DMS153 (cell line): ENCODE data around the gene ZNF451.
"Not testable (repeated sequence)": the region's sequence is repeated elsewhere in the genome, so short reads cannot be mapped to it uniquely, and the experiment has no call there.

ENCODE experiments used
- DNase-seq: peaks from one replicate; lab custom pipeline; 2025; lab: John Stamatoyannopoulos, UW

Gene ZNF451

GRCh38 chr6:57089687-57090457 is at the start of gene ZNF451:
Gene ZNF451, plus strand, starts transcription at chr6:57090188. Its CDS starts 66 bp downstream, at chr6:57090254.
- DNase-seq, result peak; percentile 97

DNA sequence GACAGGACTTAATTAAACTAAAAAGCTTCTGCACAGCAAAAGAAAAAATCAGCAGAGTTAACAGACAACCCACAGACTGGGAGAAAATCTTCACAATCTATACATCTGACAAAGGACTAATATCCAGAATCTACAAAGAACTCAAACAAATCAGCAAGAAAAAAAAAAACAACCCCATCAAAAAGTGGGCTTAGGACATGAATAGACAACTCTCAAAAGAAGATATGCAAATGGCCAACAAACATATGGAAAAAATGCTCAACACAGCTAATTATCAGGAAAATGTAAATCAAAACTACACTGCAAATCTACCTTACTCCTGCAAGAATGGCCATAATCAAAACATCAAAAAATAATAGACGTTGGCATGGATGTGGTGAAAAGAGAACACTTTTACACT is 45.9 kb upstream of the ZNF451 start:
- not testable (repeated sequence) for DNase-seq

- DNase-seq, result no peak
These were observed 45.4 kb upstream of the ZNF451 start for GRCh38 chr6:57044568-57044967.

DNA sequence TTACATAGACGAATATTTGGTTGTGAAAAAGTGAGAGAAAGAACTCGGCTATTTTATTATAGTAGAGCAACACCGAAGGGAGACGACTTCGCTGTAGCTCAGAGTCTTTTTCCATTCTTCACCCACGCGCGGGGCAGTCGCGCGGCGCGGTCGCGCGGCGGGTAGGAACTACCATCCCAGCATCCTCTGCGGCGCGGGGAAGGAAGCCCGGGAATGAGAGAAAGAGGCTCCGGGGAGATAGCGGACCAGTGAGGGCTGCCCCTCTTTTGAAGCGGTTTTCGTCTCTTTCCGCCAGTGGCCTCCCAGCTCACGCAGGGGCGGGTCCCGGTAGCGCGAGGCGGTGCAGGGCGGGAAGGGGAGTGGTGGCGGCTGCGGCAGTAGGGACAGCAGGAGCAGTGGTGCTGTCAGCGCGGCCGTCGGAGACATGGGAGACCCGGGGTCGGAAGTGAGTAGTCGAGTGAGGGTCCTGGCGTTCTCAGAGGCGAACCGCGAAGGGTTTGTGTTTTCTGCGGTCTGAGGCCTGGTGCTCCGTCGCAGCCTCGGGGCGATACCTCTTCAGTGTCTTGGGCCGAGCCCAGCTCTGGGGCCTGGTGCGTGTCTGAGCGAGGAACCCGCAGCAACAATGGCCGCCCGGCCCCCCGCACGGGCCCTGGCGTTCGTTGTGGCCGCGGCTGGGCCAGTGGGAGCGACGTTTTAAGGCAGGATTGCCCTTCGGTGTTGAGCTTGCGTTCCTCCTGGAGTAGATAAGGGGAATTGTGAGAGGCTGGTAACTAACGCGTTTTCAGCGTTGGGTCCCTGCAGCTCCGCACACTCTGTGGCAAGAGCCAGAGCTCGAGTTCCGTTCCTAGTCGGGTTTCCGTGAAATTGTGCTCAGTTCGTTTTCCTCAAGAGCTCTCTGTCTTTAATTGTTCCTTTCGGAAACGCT is 43.4 kb upstream of the ZNF451 start, which contains the start of gene KIAA1586:
Gene KIAA1586 (plus strand): TSS at position 362 of the 925 bp plus-strand sequence. CDS start 63 bp downstream, at position 425.
- peak; percentile 92 for DNase-seq

DNA sequence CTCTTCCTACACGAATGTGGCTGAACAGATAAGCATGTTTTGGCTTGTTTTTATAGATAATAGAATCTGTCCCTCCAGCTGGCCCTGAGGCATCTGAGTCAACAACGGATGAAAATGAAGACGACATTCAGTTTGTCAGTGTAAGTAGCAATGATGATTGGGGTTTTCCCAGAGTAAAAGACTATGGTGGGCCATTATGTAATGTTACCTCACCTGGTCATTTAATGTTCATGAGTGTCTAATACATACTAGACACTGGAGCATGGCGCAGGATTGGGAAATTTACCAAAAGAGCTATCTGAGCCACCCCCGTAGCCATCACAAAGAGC is 42.8 kb upstream of the ZNF451 start:
- DNase-seq, result not testable (repeated sequence)

DNA sequence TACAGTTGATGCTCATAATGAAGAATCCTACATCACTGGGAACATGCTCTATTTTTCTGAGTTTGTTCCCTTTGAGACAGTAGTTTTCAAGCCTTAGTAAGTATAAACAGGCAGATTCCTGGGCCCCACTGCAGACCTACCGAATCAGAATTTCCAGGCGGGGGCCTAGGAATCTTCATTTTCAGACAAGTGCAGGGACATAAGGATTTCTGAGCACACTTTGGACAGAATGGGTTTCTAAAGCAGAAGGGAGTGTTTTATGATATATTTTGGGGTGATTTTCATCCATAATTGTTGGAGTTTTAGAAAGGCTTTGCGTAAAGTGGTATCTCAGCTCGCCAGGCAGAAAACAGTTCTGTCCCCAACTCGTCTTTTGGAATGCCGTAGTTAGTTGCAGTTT is 42.1 kb upstream of the ZNF451 start:
- not testable (repeated sequence) for DNase-seq

GRCh38 chr6:57048577-57048976 is 41.4 kb upstream of the ZNF451 start:
- DNase-seq, result no peak

- DNase-seq, result no peak
These were observed 26.1 kb upstream of the ZNF451 start for GRCh38 chr6:57063847-57064246.

GRCh38 chr6:57064809-57065208 is 25.2 kb upstream of the ZNF451 start:
- no peak for DNase-seq

DNA sequence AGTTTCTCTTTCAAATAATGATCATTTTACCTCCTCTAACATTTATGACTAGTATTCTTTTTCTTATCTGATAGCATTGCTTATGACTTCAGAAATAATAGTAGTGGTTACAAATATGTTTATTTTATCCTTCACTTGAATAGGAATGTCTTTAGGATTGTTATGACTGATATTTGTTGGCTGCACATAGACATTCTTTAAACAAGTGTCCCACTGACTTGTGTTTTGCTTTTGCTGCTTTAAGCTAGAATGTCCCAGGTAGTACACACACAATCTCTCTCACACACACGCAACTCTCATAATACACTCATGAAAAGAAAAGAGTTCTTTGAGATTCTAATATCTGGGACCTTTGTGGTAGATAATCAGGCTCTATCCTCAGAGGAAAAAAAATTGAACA is 21.9 kb upstream of the ZNF451 start:
- DNase-seq, result no peak

DNA sequence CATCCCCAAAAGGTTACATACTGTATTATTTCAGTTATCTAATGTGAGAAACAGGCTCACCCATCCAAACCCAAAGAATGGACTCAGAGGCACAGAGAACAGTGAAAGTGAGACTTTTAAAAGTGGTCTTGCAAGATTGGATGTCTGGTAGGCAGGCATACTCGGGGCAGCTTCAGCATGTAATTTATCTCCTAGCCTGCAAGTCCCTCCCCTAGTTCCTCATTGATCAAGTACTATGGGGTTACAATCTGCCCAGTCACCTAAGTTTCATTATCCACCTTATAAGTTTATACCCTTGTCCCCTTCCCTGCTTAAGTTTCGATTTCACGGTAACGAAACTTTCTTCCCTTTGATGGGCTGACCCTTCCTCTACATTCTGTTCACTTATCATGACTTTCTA is 20.8 kb upstream of the ZNF451 start:
- DNase-seq, result no peak

DNA sequence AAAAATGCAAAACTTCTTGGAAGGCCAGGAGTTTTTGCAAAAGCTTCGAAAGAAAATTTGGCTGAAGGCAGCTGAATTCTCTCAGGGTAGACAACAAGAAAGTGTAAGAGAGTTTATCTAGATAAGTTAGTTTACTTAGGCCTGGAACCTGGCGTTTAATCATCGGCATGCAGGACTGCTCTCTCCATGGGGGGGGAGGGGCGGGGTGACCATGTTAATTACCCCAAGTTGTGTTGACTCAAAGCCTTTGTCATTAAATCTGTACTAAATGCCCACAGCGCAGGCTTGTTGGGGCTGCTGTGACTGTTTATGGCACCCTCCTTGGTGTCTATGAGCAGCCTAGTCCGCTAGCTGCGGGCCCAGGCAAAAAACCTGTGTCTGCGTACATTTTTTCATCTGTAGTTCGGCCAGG is 20.1 kb upstream of the ZNF451 start:
- no peak for DNase-seq

GRCh38 chr6:57072108-57072507 is 17.9 kb upstream of the ZNF451 start:
- DNase-seq, result no peak

DNA sequence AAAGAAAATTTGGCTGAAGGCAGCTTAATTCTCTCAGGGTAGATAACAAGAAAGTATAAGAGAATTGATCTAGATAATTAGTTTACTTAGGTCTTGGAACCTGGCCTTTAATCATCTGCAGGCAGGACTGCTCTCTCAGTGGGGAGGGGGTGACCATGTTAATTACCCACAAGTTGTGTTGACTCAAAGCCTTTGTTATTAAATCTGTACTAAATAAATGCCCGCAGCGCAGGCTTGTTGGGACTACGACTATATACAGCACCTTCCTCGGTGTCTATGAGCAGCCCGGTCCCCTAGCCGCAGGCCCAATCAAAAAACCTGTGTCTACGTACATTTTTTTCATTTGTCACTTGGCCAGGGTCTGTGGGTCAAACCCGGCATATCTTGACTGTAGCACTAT is 15.6 kb upstream of the ZNF451 start:
- no peak for DNase-seq

- DNase-seq, result no peak
These were observed 14.9 kb upstream of the ZNF451 start for GRCh38 chr6:57075092-57075491.

GRCh38 chr6:57078531-57079207 is 11.3 kb upstream of the ZNF451 start:
- DNase-seq, result no peak

DNA sequence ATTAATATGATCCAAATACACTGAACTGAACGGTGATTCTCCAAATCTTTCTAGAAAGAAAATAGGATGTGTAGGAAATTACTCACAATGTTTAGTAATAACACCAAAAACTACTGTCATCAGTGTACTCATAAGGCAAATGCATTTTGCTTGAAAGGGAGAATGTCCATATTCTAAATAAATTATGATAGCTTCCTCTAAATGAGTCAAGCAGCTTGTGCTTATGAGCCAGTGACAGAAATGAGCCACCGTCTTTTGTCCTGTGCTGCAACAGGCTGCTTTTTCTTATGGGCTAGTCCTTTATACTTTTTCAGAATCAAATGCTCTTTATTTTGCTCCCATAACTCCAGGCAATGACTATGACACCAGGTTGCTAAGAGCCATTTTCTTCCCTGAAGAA is 4.5 kb upstream of the ZNF451 start:
- no peak for DNase-seq

GRCh38 chr6:57086843-57087242 is 3.1 kb upstream of the ZNF451 start:
- DNase-seq, result no peak

GRCh38 chr6:57087916-57088315 is 2.1 kb upstream of the ZNF451 start:
- no peak for DNase-seq

DNA sequence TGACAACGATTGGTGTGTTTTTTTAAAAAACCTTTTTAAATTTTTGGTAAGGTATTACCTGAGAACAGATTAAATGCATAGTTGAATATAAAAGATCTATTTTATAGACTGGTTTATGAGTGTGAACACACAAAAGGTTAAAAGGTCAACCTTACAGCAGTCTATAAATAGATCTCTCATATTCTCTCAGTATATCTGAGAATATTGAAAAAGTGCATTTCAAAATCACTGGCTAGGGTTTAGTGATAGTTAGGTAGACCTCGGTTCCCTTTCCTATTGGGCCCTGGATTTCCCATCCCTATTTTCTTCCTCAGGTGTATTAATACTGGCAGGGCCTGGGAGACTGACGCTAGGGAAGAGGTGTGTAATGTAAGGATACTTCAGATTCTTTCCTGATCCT is 723 bp upstream of the ZNF451 start:
- no peak for DNase-seq

DNA sequence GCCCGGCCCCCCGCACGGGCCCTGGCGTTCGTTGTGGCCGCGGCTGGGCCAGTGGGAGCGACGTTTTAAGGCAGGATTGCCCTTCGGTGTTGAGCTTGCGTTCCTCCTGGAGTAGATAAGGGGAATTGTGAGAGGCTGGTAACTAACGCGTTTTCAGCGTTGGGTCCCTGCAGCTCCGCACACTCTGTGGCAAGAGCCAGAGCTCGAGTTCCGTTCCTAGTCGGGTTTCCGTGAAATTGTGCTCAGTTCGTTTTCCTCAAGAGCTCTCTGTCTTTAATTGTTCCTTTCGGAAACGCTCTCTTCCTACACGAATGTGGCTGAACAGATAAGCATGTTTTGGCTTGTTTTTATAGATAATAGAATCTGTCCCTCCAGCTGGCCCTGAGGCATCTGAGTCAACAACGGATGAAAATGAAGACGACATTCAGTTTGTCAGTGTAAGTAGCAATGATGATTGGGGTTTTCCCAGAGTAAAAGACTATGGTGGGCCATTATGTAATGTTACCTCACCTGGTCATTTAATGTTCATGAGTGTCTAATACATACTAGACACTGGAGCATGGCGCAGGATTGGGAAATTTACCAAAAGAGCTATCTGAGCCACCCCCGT is 575 bp downstream of the ZNF451 start:
- not testable (repeated sequence) for DNase-seq

DNA sequence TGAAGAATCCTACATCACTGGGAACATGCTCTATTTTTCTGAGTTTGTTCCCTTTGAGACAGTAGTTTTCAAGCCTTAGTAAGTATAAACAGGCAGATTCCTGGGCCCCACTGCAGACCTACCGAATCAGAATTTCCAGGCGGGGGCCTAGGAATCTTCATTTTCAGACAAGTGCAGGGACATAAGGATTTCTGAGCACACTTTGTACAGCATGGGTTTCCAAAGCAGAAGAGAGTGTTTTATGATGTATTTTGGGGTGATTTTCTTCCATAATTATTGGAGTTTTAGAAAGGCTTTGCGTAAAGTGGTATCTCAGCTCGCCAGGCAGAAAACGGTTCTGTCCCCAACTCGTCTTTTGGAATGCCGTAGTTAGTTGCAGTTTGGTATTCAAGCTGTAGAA is 1.4 kb downstream of the ZNF451 start:
- not testable (repeated sequence) for DNase-seq
